ENCODE results near the gene RGS9.

Gene RGS9

DNA sequence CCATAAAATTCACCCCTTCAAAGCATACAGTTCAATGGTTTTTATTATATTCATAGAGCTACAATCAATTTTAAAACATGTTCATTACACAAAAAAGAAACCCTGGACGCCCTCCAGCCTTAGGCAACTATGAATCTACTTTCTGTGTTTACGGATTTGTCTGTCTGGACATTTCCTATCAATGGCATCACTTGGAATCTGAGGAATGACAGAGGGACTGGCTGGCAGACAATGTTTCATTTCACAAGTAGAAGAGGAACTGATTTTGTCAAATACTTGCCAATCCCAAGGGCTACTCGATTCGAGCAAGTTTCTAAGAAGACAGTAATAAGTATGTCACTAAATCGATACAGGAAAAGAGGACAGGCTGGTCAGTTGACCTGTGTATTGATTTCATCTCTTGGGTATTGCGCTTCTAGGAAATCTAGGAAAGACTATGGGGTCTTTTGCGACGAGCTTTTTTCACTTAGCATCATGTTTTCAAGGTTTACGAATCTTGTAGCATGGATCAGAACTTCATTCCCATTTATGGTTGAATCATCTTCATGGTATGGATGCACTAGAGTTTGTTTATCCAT lies 56.6 kb downstream of the RGS9 start:
- H3K27ac ChIP-seq (ENCODE audit: insufficient read depth, low read depth, low read length, poor library complexity, severe bottlenecking) = no peak overlapping the region
- H3K9me3 ChIP-seq (ENCODE audit: control insufficient read depth, low read length) = no peaks in the 10 kb centered on the region
- WGBS, 2 experiments = 95 to 97% methylated on average over 9 of the region's 9 CpGs
- H3K4me3 ChIP-seq (ENCODE audit: insufficient read depth, low read depth, low read length) = no peak overlapping the region
- H3K36me3 ChIP-seq (ENCODE audit: control insufficient read depth, insufficient read depth, low read length) = no peaks in the 10 kb centered on the region
- no peaks in the 10 kb centered on the region for H3K27me3 ChIP-seq (ENCODE audit: control insufficient read depth, insufficient read depth, low read length, poor library complexity, severe bottlenecking)
- H3K4me1 ChIP-seq (ENCODE audit: control insufficient read depth, insufficient read depth, low read length) = no peaks in the 10 kb centered on the region

DNA sequence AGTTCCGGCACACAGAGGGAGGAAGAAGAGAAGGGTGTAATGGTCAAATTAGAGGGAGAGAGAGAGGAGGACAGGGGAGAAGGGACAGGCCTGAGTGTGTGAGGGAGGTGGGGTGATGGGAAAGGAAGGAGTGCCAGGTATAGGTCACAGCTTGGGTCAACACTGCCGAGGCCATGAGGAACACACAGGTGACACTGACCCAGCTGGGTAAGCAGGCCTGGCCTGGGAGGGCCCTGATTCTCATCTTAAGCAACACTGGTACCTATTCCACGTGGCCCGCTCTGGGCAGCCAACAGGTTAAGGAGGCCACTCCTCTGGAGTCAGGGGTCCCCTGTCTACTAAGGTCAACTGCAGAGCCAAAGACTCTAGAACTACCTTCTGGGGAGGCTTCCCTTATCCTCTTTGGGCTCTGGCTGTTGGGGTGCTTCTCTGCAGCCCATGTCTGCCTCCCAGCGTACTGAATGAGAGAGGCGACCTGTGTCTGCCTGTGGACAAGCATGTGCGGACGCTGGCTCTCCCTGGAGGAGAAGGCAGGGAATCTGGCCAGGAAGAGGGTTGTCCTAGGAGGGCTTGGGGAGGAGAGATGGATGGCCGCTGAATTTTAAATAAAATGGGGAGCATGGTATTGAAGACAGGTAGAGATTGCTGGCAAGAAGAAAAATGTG lies 57.6 kb downstream of the RGS9 start:
- WGBS, 2 experiments = 89 to 91% methylated on average over 9 of the region's 9 CpGs
- no peak overlapping the region for H3K27ac ChIP-seq (ENCODE audit: insufficient read depth, low read depth, low read length, poor library complexity, severe bottlenecking)
- H3K36me3 ChIP-seq (ENCODE audit: control insufficient read depth, insufficient read depth, low read length) = no peaks in the 10 kb centered on the region
- H3K9me3 ChIP-seq (ENCODE audit: control insufficient read depth, low read length) = no peaks in the 10 kb centered on the region
- no peaks in the 10 kb centered on the region for H3K27me3 ChIP-seq (ENCODE audit: control insufficient read depth, insufficient read depth, low read length, poor library complexity, severe bottlenecking)
- H3K4me1 ChIP-seq (ENCODE audit: control insufficient read depth, insufficient read depth, low read length) = no peaks in the 10 kb centered on the region
- no peak overlapping the region for H3K4me3 ChIP-seq (ENCODE audit: insufficient read depth, low read depth, low read length)

DNA sequence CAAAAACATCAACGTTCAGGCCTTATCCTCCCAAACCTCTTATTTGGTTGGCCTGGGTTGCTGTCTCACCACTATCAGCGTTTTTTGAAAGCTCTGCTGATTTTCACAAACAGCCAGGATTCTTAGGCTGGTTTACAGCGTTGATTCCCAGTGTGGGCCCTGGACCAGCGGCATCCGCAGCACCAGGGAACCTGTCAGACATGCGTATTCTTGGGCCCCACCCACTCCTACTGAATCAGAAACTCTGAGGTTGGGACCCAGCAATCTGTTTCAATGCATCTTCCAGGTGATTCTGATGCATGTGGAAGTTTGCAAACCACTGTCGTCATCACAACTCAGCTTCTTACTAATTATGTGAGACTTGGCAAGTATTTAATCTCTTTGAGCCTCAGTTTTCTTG lies 58.5 kb downstream of the RGS9 start:
- 73 to 74% methylated on average over 7 of the region's 7 CpGs for WGBS, 2 experiments
- Histone ChIP-seq H3K4me1 (ENCODE audit: control insufficient read depth, insufficient read depth, low read length) (no peaks in the 10 kb centered on the region), H3K27ac (ENCODE audit: insufficient read depth, low read depth, low read length, poor library complexity, severe bottlenecking) (no peak overlapping the region), H3K4me3 (ENCODE audit: insufficient read depth, low read depth, low read length) (no peak overlapping the region), H3K36me3 (ENCODE audit: control insufficient read depth, insufficient read depth, low read length) (no peaks in the 10 kb centered on the region), H3K9me3 (ENCODE audit: control insufficient read depth, low read length) (no peaks in the 10 kb centered on the region), H3K27me3 (ENCODE audit: control insufficient read depth, insufficient read depth, low read length, poor library complexity, severe bottlenecking) (no peaks in the 10 kb centered on the region)

DNA sequence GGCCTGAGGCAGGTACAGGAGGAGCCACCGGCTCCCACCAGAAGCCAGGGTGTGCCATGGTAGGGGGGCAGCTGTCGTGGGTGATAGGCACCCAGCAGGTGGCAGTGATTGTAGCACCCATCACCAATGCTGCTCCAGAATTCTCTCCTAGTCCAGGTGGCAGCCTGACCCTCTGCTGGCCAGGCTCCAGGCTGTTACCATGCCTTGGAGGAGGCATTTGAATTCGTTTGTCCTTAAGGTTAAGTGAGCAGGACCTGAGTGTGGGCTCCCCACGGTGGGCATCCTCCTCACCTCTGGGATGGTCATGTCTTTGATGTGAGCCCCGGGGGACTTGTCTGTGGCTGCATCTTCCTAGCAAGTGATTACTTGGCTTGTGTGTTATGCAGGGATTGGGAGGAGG lies 59.4 kb downstream of the RGS9 start:
- Histone ChIP-seq H3K36me3 (ENCODE audit: control insufficient read depth, insufficient read depth, low read length) (no peaks in the 10 kb centered on the region), H3K4me1 (ENCODE audit: control insufficient read depth, insufficient read depth, low read length) (no peaks in the 10 kb centered on the region), H3K9me3 (ENCODE audit: control insufficient read depth, low read length) (no peaks in the 10 kb centered on the region), H3K27me3 (ENCODE audit: control insufficient read depth, insufficient read depth, low read length, poor library complexity, severe bottlenecking) (no peaks in the 10 kb centered on the region), H3K27ac (ENCODE audit: insufficient read depth, low read depth, low read length, poor library complexity, severe bottlenecking) (no peak overlapping the region), H3K4me3 (ENCODE audit: insufficient read depth, low read depth, low read length) (no peak overlapping the region)
- WGBS, 2 experiments = 68 to 77% methylated on average over 5 of the region's 5 CpGs

DNA sequence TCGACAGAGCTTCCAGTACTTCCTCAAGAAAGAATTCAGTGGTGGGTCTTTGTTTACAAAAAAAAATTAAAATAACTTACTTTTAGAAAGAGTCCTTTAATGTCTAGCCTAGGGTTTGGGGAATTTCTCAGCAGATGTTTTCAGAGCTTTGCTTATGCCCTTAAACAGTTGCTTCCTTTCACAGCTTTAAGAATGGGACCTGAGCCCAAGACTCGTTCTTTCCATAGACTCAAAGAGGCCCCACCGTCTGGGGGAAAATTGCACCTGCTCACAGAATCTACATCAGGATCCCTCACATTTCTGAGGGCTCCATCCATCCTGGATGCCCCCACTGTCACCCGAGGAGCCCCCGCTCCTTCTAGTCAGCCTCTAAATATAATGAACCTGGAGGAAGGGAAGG lies 60.0 kb downstream of the RGS9 start:
- Histone ChIP-seq H3K36me3 (ENCODE audit: control insufficient read depth, insufficient read depth, low read length) (no peaks in the 10 kb centered on the region), H3K27ac (ENCODE audit: insufficient read depth, low read depth, low read length, poor library complexity, severe bottlenecking) (no peak overlapping the region), H3K9me3 (ENCODE audit: control insufficient read depth, low read length) (no peaks in the 10 kb centered on the region), H3K4me1 (ENCODE audit: control insufficient read depth, insufficient read depth, low read length) (no peaks in the 10 kb centered on the region), H3K27me3 (ENCODE audit: control insufficient read depth, insufficient read depth, low read length, poor library complexity, severe bottlenecking) (no peaks in the 10 kb centered on the region), H3K4me3 (ENCODE audit: insufficient read depth, low read depth, low read length) (no peak overlapping the region)
- 85 to 87% methylated on average over 5 of the region's 5 CpGs for WGBS, 2 experiments

DNA sequence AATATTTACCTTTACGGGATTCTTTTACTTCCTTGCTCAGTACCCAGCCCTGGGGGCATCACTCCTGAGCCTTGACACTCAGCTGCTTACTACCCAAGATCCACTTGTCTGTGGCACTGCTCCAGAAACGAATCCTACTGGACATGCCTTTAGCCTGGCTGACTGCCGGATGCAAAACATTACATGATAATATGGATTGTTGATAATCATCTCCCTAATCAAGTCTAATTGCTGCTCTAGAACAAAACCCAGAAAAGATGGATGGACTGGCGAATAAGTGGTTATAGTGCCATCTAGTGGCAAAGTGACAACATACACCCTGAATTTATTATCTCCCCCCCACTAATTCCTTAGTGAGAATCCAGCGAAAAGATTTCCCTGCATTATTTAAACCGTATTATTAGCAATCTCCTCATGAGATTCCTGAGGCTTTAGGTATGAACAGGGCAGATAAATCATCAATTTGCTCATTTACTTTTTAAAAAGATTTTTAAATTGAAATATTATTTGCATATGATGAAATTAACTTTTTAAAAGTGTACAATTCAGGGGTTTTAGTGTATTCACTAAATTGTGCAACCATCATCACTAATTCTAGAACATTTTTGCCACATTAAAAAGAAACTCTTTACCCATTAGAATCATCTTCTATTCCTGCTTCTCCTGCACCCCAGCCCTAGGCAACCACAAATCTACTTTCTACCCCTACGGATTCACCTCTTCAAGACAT lies 61.6 kb downstream of the RGS9 start:
- Histone ChIP-seq H3K4me1 (ENCODE audit: control insufficient read depth, insufficient read depth, low read length) (no peaks in the 10 kb centered on the region), H3K27ac (ENCODE audit: insufficient read depth, low read depth, low read length, poor library complexity, severe bottlenecking) (no peak overlapping the region), H3K36me3 (ENCODE audit: control insufficient read depth, insufficient read depth, low read length) (no peaks in the 10 kb centered on the region), H3K9me3 (ENCODE audit: control insufficient read depth, low read length) (no peaks in the 10 kb centered on the region), H3K27me3 (ENCODE audit: control insufficient read depth, insufficient read depth, low read length, poor library complexity, severe bottlenecking) (no peaks in the 10 kb centered on the region), H3K4me3 (ENCODE audit: insufficient read depth, low read depth, low read length) (no peak overlapping the region)
- 41 to 47% methylated on average over 4 to 7 of the region's 7 CpGs for WGBS, 2 experiments

DNA sequence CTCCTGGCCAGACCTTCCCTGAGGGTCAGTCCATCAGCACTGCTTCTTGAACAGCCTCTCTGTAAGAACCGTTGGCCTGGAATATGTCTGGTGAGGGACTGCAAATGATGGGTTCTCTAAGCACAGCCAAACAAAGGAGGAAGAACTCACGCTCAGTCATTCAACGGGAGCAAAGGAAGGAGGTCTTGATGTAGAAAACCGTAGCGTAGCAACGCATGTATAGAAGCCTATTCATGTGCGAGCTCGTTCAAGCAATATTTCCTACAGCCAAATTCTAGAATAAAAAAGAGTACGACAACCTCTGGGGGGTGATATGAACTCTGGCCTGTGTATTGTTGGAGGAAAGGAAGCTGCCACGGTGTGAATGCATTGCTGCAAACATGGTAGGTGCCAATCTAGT lies 64.2 kb downstream of the RGS9 start:
- 94 to 96% methylated on average over 10 of the region's 10 CpGs for WGBS, 2 experiments
- Histone ChIP-seq H3K4me1 (ENCODE audit: control insufficient read depth, insufficient read depth, low read length) (no peaks in the 10 kb centered on the region), H3K27me3 (ENCODE audit: control insufficient read depth, insufficient read depth, low read length, poor library complexity, severe bottlenecking) (no peaks in the 10 kb centered on the region), H3K36me3 (ENCODE audit: control insufficient read depth, insufficient read depth, low read length) (no peaks in the 10 kb centered on the region), H3K4me3 (ENCODE audit: insufficient read depth, low read depth, low read length) (no peak overlapping the region), H3K9me3 (ENCODE audit: control insufficient read depth, low read length) (no peaks in the 10 kb centered on the region), H3K27ac (ENCODE audit: insufficient read depth, low read depth, low read length, poor library complexity, severe bottlenecking) (no peak overlapping the region)

DNA sequence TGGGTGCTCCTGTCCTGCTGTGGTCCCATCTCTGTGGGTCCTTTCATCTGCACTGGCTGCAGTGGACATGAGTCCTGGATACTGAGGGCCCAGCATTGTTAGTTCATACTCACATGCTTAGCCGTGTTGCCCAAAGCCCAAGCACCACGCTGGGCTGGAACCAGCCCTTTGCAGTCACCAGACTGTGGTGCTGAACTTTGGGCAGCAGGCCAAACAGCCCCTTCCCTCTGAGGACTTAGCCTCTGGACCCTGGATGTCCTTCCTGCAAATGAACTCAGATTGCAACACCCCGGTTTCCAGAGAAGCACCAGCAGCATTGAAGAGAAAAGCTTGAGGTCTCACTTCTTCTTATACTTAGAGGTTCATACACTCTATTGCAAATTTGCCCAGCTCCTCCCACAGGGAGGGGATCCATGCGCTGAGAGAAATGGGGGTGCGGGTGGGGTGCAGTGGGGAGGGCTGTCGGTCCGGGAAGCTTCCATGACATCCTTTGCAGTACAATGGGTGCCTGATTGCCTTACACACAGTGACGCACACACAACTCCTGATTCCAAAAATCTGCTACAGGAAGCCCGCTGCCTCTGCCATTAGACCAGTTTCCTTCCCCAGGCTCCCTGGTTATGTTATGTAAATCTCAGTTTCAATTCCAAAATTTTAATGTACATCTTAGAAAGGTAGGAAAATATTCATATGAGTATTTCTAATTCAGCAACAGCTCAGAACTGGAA lies 65.8 kb downstream of the RGS9 start:
- H3K9me3 ChIP-seq (ENCODE audit: control insufficient read depth, low read length) = no peaks in the 10 kb centered on the region
- H3K27me3 ChIP-seq (ENCODE audit: control insufficient read depth, insufficient read depth, low read length, poor library complexity, severe bottlenecking) = no peaks in the 10 kb centered on the region
- no peak overlapping the region for H3K4me3 ChIP-seq (ENCODE audit: insufficient read depth, low read depth, low read length)
- 95 to 96% methylated on average over 9 of the region's 9 CpGs for WGBS, 2 experiments
- H3K36me3 ChIP-seq (ENCODE audit: control insufficient read depth, insufficient read depth, low read length) = no peaks in the 10 kb centered on the region
- H3K4me1 ChIP-seq (ENCODE audit: control insufficient read depth, insufficient read depth, low read length) = no peaks in the 10 kb centered on the region
- H3K27ac ChIP-seq (ENCODE audit: insufficient read depth, low read depth, low read length, poor library complexity, severe bottlenecking) = no peak overlapping the region

DNA sequence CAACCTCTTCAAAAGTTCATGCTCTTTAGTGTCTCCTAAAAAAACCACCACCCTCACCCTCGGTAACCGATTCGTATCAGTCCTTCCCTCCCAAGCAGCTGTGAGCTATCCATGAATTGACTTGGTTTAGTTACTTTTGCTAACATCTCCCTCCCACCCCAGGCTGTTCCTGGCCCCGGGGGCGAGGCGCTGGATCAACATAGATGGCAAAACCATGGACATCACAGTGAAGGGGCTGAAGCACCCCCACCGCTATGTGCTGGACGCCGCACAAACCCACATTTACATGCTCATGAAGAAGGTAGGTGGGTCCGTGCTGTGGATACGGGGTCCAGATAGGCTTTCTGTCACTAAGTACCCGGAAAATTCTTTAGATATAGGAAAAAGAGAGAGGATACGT lies 66.8 kb downstream of the RGS9 start:
- WGBS, 2 experiments = 93 to 95% methylated on average over 13 of the region's 13 CpGs
- Histone ChIP-seq H3K27ac (ENCODE audit: insufficient read depth, low read depth, low read length, poor library complexity, severe bottlenecking) (no peak overlapping the region), H3K36me3 (ENCODE audit: control insufficient read depth, insufficient read depth, low read length) (no peaks in the 10 kb centered on the region), H3K27me3 (ENCODE audit: control insufficient read depth, insufficient read depth, low read length, poor library complexity, severe bottlenecking) (no peaks in the 10 kb centered on the region), H3K4me3 (ENCODE audit: insufficient read depth, low read depth, low read length) (no peak overlapping the region), H3K9me3 (ENCODE audit: control insufficient read depth, low read length) (no peaks in the 10 kb centered on the region), H3K4me1 (ENCODE audit: control insufficient read depth, insufficient read depth, low read length) (peaks cover 9% of the 10 kb centered on the region)

DNA sequence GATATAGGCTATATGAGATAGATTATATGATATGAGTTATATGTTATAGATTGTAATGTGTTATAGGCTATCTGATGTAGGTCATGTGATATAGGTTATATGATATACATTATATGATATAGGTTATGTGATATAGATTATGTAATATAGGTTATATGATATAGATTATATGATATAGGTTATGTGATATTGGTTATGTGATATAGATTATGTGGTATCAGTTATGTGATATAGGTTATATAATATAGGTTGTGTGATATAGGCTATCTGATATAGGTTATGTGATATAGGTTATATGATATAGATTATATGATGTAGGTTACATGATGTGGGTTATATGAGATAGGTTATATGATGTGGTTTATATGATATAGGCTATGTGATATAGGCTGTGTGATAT lies 68.5 kb downstream of the RGS9 start:
- Histone ChIP-seq H3K9me3 (ENCODE audit: control insufficient read depth, low read length) (no peaks in the 10 kb centered on the region), H3K27me3 (ENCODE audit: control insufficient read depth, insufficient read depth, low read length, poor library complexity, severe bottlenecking) (no peaks in the 10 kb centered on the region), H3K4me1 (ENCODE audit: control insufficient read depth, insufficient read depth, low read length) (peaks cover 15% of the 10 kb centered on the region), H3K27ac (ENCODE audit: insufficient read depth, low read depth, low read length, poor library complexity, severe bottlenecking) (no peak overlapping the region), H3K4me3 (ENCODE audit: insufficient read depth, low read depth, low read length) (no peak overlapping the region), H3K36me3 (ENCODE audit: control insufficient read depth, insufficient read depth, low read length) (no peaks in the 10 kb centered on the region)

Measured in ectodermal cell (in vitro differentiated cells).